OCI-LY7 (cell line): ENCODE data around the gene MAS1L.

Experiments used
- EZH2phosphoT487 ChIP-seq: fragments of 200-600 bp; sonication (generic); IDR thresholded peaks from 2 replicates; pipeline ENCODE4 v1.6.1; 2018; ENCODE audit warnings: low read depth, borderline replicate concordance, mild to moderate bottlenecking, mixed run types, antibody characterized with exemption, low read length, moderate library complexity, mixed read lengths
- TF ChIP-seq, protein P1 (sequence below): fragments of 200-600 bp; sonication (generic); conservative IDR thresholded peaks from 2 replicates; pipeline ENCODE4 v1.5.1; 2014; ENCODE audit warnings: mild to moderate bottlenecking, antibody characterized with exemption, low read length, moderate library complexity, mixed read lengths

DNA sequence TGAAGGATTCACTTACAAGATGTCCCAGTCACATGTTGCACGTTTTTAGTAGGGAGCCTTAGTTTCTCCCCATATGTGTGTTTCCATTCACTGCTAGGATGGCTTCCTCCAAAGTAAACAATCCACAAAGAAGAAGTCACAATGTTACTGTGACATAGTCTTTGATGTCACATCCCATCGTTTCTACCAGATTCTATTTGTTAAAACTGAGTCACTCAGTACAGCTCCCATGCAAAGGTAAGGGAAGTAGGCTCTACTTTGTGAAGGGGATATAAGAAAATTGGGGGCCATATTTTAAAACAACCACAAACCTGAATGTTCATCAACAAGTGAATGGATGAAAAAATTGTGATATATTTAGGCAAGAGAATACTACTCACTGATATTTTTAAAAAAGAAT is 30.8 kb downstream of the MAS1L start, which contains the start of the genes OR11A1 and OR2H1:
- TF ChIP-seq, protein P1, sequence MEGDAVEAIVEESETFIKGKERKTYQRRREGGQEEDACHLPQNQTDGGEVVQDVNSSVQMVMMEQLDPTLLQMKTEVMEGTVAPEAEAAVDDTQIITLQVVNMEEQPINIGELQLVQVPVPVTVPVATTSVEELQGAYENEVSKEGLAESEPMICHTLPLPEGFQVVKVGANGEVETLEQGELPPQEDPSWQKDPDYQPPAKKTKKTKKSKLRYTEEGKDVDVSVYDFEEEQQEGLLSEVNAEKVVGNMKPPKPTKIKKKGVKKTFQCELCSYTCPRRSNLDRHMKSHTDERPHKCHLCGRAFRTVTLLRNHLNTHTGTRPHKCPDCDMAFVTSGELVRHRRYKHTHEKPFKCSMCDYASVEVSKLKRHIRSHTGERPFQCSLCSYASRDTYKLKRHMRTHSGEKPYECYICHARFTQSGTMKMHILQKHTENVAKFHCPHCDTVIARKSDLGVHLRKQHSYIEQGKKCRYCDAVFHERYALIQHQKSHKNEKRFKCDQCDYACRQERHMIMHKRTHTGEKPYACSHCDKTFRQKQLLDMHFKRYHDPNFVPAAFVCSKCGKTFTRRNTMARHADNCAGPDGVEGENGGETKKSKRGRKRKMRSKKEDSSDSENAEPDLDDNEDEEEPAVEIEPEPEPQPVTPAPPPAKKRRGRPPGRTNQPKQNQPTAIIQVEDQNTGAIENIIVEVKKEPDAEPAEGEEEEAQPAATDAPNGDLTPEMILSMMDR = no peak
- TF ChIP-seq EZH2phosphoT487 = no peak
